ENCODE measurements around the gene RPS14. TPM values are rescaled to one million over a fixed set of nuclear protein-coding genes. Genes with fewer than 3 reads are reported as not detected.
"Not testable (repeated sequence)": the region's sequence is repeated elsewhere in the genome, so short reads cannot be mapped to it uniquely, and the experiment has no call there.

Gene RPS14
- total and polyA plus RNA-seq, 4 experiments from 2014 or later, result 5,260 to 9,996 (median 6,720) TPM

DNA sequence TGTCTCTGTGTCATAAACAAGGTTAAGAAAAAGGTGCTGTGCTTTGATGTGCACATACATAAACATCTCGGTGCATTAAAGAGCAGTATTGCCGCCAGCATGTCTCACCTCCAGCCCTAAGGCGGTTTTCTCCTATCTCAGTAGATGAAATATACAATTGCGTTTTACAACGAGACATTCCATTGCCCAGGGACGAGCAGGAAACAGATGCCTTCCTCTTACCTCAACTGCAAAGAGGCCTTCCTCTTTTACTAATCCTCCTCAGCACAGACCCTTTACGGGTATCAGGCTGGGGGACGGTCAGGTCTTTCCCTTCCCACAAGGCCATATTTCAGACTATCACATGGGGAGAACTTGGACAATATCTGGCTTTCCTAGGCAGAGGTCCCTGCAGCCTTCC is 4.5 kb upstream of the RPS14 start:
- H3K4me3 ChIP-seq (ENCODE audit: low read length in 2 of 2); H3K27ac ChIP-seq (ENCODE audit: low read depth, low read length); H3K27ac Mint-ChIP-seq; H3K36me3 Mint-ChIP-seq; POLR2A ChIA-PET (ENCODE audit: partially characterized antibody); H3K9me3 ChIP-seq (ENCODE audit: control insufficient read depth in 1 of 2, low read length in 2 of 2); H3K4me3 Mint-ChIP-seq; H3K9me3 Mint-ChIP-seq; DNase-seq; H3K27me3 Mint-ChIP-seq; H3K27me3 ChIP-seq (ENCODE audit: insufficient read depth, low read length); CTCF ChIA-PET (ENCODE audit: partially characterized antibody); H3K36me3 ChIP-seq (ENCODE audit: insufficient read depth, low read length): not testable (repeated sequence)
- H3K4me1 Mint-ChIP-seq, result peaks cover 12 to 32% (median 22%) of the 10 kb centered on the region in 4 donors
- peaks cover 15% of the 10 kb centered on the region for H3K4me1 ChIP-seq (ENCODE audit: insufficient read depth, low read length)
- intact Hi-C loops (cut with micrococcal nuclease), result loop anchor here (5.0 to 10.0 kb wide), 2 partner anchors 701 to 1318 kb away; partner anchors contain the start of genes ANXA6 and G3BP1

DNA sequence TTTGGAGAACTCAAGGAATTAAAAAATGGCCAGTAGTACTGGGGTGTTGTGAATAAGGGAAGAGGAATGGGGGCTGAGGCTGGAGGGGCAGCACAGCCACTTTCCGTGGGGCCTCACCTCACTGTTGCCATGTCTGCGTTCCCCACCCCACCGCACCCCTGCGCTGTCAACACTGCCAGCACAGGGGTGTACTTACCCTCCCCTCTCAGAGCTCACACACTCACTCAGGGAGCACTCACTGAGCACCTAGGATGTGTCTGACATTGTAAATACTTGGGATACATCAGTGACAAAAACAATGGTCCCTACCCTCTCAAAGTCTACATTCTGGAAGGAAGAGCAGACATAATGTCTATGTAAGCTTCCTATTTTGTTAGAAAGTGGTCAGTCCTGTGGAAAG is 3.4 kb upstream of the RPS14 start:
- H3K27me3 ChIP-seq (ENCODE audit: insufficient read depth, low read length), result no peaks in the 10 kb centered on the region
- Mint-ChIP-seq H3K4me3 (no peak overlapping the region), H3K4me1 (peaks cover 19 to 36% (median 27%) of the 10 kb centered on the region in 4 donors), H3K9me3 (peaks cover 0 to 2% (median 0%) of the 10 kb centered on the region in 8 donors), H3K27ac (no peak overlapping the region), H3K36me3 (peaks cover 12 to 20% of the 10 kb centered on the region in 2 donors), H3K27me3 (no peaks in the 10 kb centered on the region)
- no peaks in the 10 kb centered on the region for H3K9me3 ChIP-seq (ENCODE audit: control insufficient read depth in 1 of 2, low read length in 2 of 2)
- H3K36me3 ChIP-seq (ENCODE audit: insufficient read depth, low read length), result peaks cover 1% of the 10 kb centered on the region
- ChIA-PET CTCF (ENCODE audit: partially characterized antibody) (no interaction called here), POLR2A (ENCODE audit: partially characterized antibody) (no interaction called here)
- H3K4me3 ChIP-seq (ENCODE audit: low read length in 2 of 2), result no peak overlapping the region
- H3K27ac ChIP-seq (ENCODE audit: low read depth, low read length), result no peak overlapping the region
- intact Hi-C loops (cut with micrococcal nuclease), result loop anchor here (5.0 to 10.0 kb wide), 2 partner anchors 702 to 1319 kb away; partner anchors contain the start of genes ANXA6 and G3BP1
- no peak for DNase-seq
- H3K4me1 ChIP-seq (ENCODE audit: insufficient read depth, low read length), result peaks cover 22% of the 10 kb centered on the region

DNA sequence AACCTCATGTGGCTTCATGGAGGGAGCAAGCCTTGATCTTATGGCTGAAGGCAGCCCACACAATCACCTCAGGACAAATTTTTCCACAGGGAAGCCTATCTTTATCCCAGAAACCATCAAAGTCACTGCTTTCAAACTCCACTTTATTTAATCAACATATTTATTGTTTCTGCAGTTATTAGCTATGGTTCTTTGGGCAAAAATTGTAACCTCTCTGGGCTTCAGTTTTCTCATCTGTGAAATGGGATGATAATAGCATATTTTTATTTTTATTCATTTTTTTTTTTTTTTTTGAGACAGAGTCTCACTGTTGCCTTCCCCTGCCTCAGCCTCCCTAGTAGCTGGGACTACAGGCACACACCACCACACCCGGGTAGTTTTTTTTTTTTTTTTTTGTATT is 2.1 kb upstream of the RPS14 start:
- no peak for DNase-seq
- H3K4me3 Mint-ChIP-seq, result no peak overlapping the region
- H3K27ac Mint-ChIP-seq, result no peak overlapping the region
- no peak overlapping the region for H3K4me3 ChIP-seq (ENCODE audit: low read length in 2 of 2)
- H3K27me3 ChIP-seq (ENCODE audit: insufficient read depth, low read length), result no peaks in the 10 kb centered on the region
- peaks cover 23% of the 10 kb centered on the region for H3K4me1 ChIP-seq (ENCODE audit: insufficient read depth, low read length)
- H3K36me3 ChIP-seq (ENCODE audit: insufficient read depth, low read length), result peaks cover 14% of the 10 kb centered on the region
- H3K9me3 Mint-ChIP-seq, result peaks cover 0 to 2% (median 0%) of the 10 kb centered on the region in 8 donors
- ChIA-PET CTCF (ENCODE audit: partially characterized antibody) (interaction anchor here (1.0 to 3.3 kb wide), 2 partner anchors 8 to 12 kb away, joined by 3 to 36 read pairs; no protein-coding TSS in a partner anchor), POLR2A (ENCODE audit: partially characterized antibody) (interaction anchor here (0.6 to 3.0 kb wide), 4 partner anchors 40 to 249 kb away, joined by 3 to 86 read pairs (median 20); partner anchors contain the start of genes CD74 and RBM22)
- H3K36me3 Mint-ChIP-seq, result peaks cover 24 to 34% of the 10 kb centered on the region in 2 donors
- H3K4me1 Mint-ChIP-seq, result peaks cover 12 to 36% (median 26%) of the 10 kb centered on the region in 4 donors
- no peak overlapping the region for H3K27ac ChIP-seq (ENCODE audit: low read depth, low read length)
- no peaks in the 10 kb centered on the region for H3K27me3 Mint-ChIP-seq
- intact Hi-C loops (cut with micrococcal nuclease), result loop anchor here (5.0 to 10.0 kb wide), 2 partner anchors 703 to 1321 kb away; partner anchors contain the start of genes ANXA6 and G3BP1
- no peaks in the 10 kb centered on the region for H3K9me3 ChIP-seq (ENCODE audit: control insufficient read depth in 1 of 2, low read length in 2 of 2)

DNA sequence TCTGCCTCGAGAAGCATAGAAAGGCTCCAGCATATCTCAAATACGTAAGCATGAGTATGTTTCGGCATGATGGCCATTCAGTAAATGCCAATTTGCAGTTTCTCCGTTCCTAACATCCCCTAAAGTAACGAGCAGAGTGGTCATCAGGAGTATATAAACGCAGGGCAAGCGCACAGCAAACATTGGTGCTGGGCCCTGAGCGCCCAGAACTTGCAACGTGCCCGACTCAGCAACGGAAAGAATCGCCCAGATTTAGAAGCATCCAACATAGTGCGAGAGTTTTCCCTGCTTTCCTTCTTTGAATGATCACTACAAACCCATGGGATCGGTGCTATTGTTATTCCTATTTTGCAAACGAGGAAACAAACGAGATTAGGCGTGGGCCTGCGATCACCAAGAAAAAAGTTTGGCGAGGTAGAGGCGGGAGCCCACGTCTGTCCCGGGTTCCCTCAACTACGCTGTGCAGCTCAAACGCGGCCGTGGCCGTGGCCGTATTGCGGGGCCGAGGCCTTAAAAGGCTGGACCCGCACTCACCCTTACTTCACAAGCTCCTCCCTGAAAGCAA is 505 bp downstream of the RPS14 start:
- peak overlapping the region; percentile 92 to 100 (median 98) for H3K4me3 Mint-ChIP-seq
- peaks cover 0 to 2% (median 0%) of the 10 kb centered on the region in 8 donors for H3K9me3 Mint-ChIP-seq
- peak in 2 of 5 donors; percentile 12 to 27 for DNase-seq
- Histone ChIP-seq H3K27ac (ENCODE audit: low read depth, low read length) (peak overlapping the region; percentile 99), H3K9me3 (ENCODE audit: control insufficient read depth in 1 of 2, low read length in 2 of 2) (no peaks in the 10 kb centered on the region), H3K27me3 (ENCODE audit: insufficient read depth, low read length) (no peaks in the 10 kb centered on the region), H3K36me3 (ENCODE audit: insufficient read depth, low read length) (peaks cover 40% of the 10 kb centered on the region), H3K4me1 (ENCODE audit: insufficient read depth, low read length) (peaks cover 28% of the 10 kb centered on the region), H3K4me3 (ENCODE audit: low read length in 2 of 2) (peak overlapping the region; percentile 87 to 99)
- CTCF ChIA-PET (ENCODE audit: partially characterized antibody), result interaction anchor here (0.7 to 3.3 kb wide), 10 partner anchors 9 to 251 kb away, joined by 3 to 36 read pairs (median 4); partner anchors contain the start of genes CD74 and RBM22
- H3K36me3 Mint-ChIP-seq, result peaks cover 41 to 51% of the 10 kb centered on the region in 2 donors
- H3K27me3 Mint-ChIP-seq, result no peaks in the 10 kb centered on the region
- intact Hi-C loops (cut with micrococcal nuclease), result loop anchor here (1.0 kb wide), 5 partner anchors 9 to 252 kb away; partner anchors contain the start of genes CD74, RBM22 and TCOF1
- H3K4me1 Mint-ChIP-seq, result peaks cover 15 to 46% (median 36%) of the 10 kb centered on the region in 4 donors
- peak overlapping the region; percentile 99 to 100 (median 100) for H3K27ac Mint-ChIP-seq
- POLR2A ChIA-PET (ENCODE audit: partially characterized antibody), result interaction anchor here (0.7 to 3.0 kb wide), 17 partner anchors 9 to 1208 kb away, joined by 3 to 86 read pairs (median 5); partner anchors contain the start of genes ANXA6, CCDC69, CD74 and DCTN4

DNA sequence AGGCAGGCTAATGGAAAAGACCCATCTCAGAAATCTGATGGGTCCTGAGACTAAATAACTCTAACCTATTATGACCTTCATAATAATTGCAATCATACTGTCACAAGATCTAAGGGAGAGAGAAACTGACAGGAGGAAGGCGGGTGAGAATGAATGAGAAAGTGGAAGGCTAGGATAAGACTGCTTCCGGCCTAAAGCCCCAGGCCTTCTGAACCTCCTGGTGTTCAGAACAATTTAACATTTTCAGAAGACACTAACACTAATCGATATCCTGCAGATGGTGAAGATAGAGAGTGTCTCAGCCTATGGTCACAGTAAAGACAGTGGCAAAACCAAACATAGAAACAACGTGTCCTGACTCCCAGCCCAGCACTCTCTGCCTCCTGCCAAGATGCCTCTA is 1.2 kb downstream of the RPS14 start:
- POLR2A ChIA-PET (ENCODE audit: partially characterized antibody), result no interaction called here

DNA sequence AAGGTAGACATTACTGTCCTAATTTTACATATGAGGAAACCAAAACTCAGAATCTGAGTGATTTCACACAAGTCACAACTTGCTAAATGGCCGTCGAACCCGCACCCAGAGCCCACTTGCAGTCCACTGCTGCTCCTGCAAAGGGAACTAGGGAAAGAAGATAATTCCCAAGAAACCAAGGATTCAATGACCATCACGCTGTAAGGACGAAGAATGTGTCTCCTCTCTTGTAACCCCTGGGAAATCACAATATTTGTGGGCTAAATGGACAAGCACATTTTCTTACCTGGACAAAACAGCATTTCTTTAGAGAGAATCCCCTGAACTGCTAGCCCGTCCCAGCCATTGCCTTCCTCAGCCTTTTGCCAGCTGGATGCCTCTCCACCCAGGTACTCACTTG is 2.4 kb downstream of the RPS14 start:
- POLR2A ChIA-PET (ENCODE audit: partially characterized antibody), result interaction anchor here (1.8 kb wide), 1 partner anchor 35 kb away, joined by 4 read pairs; the partner anchor contains the start of gene CD74
- peak overlapping the region in 6 of 7 donors; percentile 23 to 100 (median 100) for H3K27ac Mint-ChIP-seq
- peak overlapping the region in 5 of 8 donors; percentile 15 to 100 (median 96) for H3K4me3 Mint-ChIP-seq
- intact Hi-C loops (cut with micrococcal nuclease), result no loop called here
- Histone ChIP-seq H3K4me1 (ENCODE audit: insufficient read depth, low read length) (peaks cover 28% of the 10 kb centered on the region), H3K36me3 (ENCODE audit: insufficient read depth, low read length) (peaks cover 49% of the 10 kb centered on the region), H3K27me3 (ENCODE audit: insufficient read depth, low read length) (no peaks in the 10 kb centered on the region), H3K27ac (ENCODE audit: low read depth, low read length) (peak overlapping the region; percentile 99), H3K4me3 (ENCODE audit: low read length in 2 of 2) (no peak overlapping the region), H3K9me3 (ENCODE audit: control insufficient read depth in 1 of 2, low read length in 2 of 2) (no peaks in the 10 kb centered on the region)
- peaks cover 19 to 53% (median 37%) of the 10 kb centered on the region in 4 donors for H3K4me1 Mint-ChIP-seq
- CTCF ChIA-PET (ENCODE audit: partially characterized antibody), result interaction anchor here (1.0 to 1.6 kb wide), 2 partner anchors 11 kb away, joined by 3 read pairs; no protein-coding TSS in a partner anchor
- no peaks in the 10 kb centered on the region for H3K27me3 Mint-ChIP-seq
- H3K36me3 Mint-ChIP-seq, result peaks cover 51 to 66% of the 10 kb centered on the region in 2 donors
- DNase-seq, result no peak
- peaks cover 0 to 2% (median 0%) of the 10 kb centered on the region in 8 donors for H3K9me3 Mint-ChIP-seq

More for the DNA sequence above, 1.2 kb downstream of the RPS14 start:
- intact Hi-C loops (cut with micrococcal nuclease), result no loop called here
- Mint-ChIP-seq H3K4me3 (peak overlapping the region; percentile 92 to 100 (median 98)), H3K4me1 (peaks cover 19 to 52% (median 37%) of the 10 kb centered on the region in 4 donors), H3K36me3 (peaks cover 48 to 58% of the 10 kb centered on the region in 2 donors), H3K27ac (peak overlapping the region; percentile 99 to 100 (median 100)), H3K9me3 (peaks cover 0 to 2% (median 0%) of the 10 kb centered on the region in 8 donors), H3K27me3 (no peaks in the 10 kb centered on the region)
- Histone ChIP-seq H3K4me1 (ENCODE audit: insufficient read depth, low read length) (peaks cover 28% of the 10 kb centered on the region), H3K36me3 (ENCODE audit: insufficient read depth, low read length) (peaks cover 47% of the 10 kb centered on the region), H3K27me3 (ENCODE audit: insufficient read depth, low read length) (no peaks in the 10 kb centered on the region), H3K4me3 (ENCODE audit: low read length in 2 of 2) (peak overlapping the region; percentile 87 to 99), H3K27ac (ENCODE audit: low read depth, low read length) (peak overlapping the region; percentile 99), H3K9me3 (ENCODE audit: control insufficient read depth in 1 of 2, low read length in 2 of 2) (no peaks in the 10 kb centered on the region)
- CTCF ChIA-PET (ENCODE audit: partially characterized antibody), result interaction anchor here (0.6 kb wide), 1 partner anchor 9 kb away, joined by 4 read pairs; no protein-coding TSS in a partner anchor
- DNase-seq, result no peak

DNA sequence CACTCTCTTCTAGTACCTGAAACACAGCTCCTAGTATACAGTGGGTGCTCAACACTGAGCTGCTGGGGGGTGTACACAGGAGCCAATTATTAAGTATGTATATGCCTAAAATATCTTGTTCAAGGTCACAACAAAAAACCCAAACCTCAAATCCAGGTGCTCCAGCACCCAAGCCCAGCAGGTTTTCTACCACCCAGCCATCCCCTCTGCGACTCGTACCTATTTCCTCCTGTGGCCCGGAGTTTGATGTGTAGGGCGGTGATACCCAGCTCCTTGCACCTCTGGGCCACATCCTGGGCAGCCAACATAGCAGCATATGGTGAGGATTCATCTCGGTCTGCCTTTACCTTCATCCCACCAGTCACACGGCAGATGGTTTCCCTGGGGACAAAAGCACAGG is 3.0 kb downstream of the RPS14 start:
- peaks cover 51% of the 10 kb centered on the region for H3K36me3 ChIP-seq (ENCODE audit: insufficient read depth, low read length)
- H3K4me3 Mint-ChIP-seq, result no peak overlapping the region
- H3K9me3 Mint-ChIP-seq, result peaks cover 0 to 2% (median 0%) of the 10 kb centered on the region in 8 donors
- H3K27ac ChIP-seq (ENCODE audit: low read depth, low read length), result peak overlapping the region; percentile 27
- POLR2A ChIA-PET (ENCODE audit: partially characterized antibody), result interaction anchor here (1.8 kb wide), 1 partner anchor 34 kb away, joined by 4 read pairs; the partner anchor contains the start of gene CD74
- peaks cover 51 to 72% of the 10 kb centered on the region in 2 donors for H3K36me3 Mint-ChIP-seq
- no peaks in the 10 kb centered on the region for H3K27me3 ChIP-seq (ENCODE audit: insufficient read depth, low read length)
- peak overlapping the region in 5 of 7 donors; percentile 48 to 100 (median 65) for H3K27ac Mint-ChIP-seq
- intact Hi-C loops (cut with micrococcal nuclease), result no loop called here
- H3K27me3 Mint-ChIP-seq, result no peaks in the 10 kb centered on the region
- H3K4me3 ChIP-seq (ENCODE audit: low read length in 2 of 2), result no peak overlapping the region
- no peak for DNase-seq
- peaks cover 28% of the 10 kb centered on the region for H3K4me1 ChIP-seq (ENCODE audit: insufficient read depth, low read length)
- peaks cover 19 to 53% (median 37%) of the 10 kb centered on the region in 4 donors for H3K4me1 Mint-ChIP-seq
- no peaks in the 10 kb centered on the region for H3K9me3 ChIP-seq (ENCODE audit: control insufficient read depth in 1 of 2, low read length in 2 of 2)
- CTCF ChIA-PET (ENCODE audit: partially characterized antibody), result interaction anchor here (1.0 to 1.6 kb wide), 2 partner anchors 10 to 12 kb away, joined by 3 read pairs; no protein-coding TSS in a partner anchor
